Measurements from ENCODE around the gene EIPR1.

Gene EIPR1

DNA sequence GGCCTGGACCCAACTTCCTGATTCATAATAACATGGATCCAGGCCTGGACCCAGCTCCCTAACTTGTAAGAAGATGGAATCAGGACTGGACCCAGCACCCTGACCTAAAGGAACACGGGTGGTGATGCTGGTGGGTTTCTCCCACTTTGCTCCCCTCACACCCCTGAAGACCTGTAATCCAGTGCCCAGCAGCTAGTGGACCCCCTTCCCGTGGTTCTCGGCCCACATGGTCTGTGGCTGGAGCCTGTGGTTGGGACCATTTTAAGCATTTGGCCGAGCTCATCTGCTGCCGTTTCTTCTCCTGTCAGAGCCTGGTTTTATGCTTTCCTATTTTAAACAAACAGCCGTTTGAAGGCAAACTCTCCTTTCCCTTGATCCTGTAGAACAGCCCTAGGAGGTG is 232.8 kb downstream of the EIPR1 start:
- TF ChIP-seq, protein P1, sequence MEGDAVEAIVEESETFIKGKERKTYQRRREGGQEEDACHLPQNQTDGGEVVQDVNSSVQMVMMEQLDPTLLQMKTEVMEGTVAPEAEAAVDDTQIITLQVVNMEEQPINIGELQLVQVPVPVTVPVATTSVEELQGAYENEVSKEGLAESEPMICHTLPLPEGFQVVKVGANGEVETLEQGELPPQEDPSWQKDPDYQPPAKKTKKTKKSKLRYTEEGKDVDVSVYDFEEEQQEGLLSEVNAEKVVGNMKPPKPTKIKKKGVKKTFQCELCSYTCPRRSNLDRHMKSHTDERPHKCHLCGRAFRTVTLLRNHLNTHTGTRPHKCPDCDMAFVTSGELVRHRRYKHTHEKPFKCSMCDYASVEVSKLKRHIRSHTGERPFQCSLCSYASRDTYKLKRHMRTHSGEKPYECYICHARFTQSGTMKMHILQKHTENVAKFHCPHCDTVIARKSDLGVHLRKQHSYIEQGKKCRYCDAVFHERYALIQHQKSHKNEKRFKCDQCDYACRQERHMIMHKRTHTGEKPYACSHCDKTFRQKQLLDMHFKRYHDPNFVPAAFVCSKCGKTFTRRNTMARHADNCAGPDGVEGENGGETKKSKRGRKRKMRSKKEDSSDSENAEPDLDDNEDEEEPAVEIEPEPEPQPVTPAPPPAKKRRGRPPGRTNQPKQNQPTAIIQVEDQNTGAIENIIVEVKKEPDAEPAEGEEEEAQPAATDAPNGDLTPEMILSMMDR (IDR thresholded peaks at IDR 0.05; ENCODE audit: poor library complexity, severe bottlenecking), result no peak
- Histone ChIP-seq H3K4me3 (ENCODE audit: severe bottlenecking) (no peak overlapping the region), H3K36me3 (ENCODE audit: low read depth) (no peaks in the 10 kb centered on the region), H3K27me3 (ENCODE audit: insufficient read depth, poor library complexity, severe bottlenecking) (no peaks in the 10 kb centered on the region), H3K9me3 (ENCODE audit: severe bottlenecking) (no peaks in the 10 kb centered on the region), H3K4me1 (ENCODE audit: insufficient read depth, poor library complexity, severe bottlenecking) (no peaks in the 10 kb centered on the region), H3K27ac (ENCODE audit: poor library complexity, severe bottlenecking) (no peak overlapping the region)
- ATAC-seq (ENCODE audit: low read depth) (no peak), DNase-seq (ENCODE audit: low spot score) (no peak)

- H3K9me3 ChIP-seq (ENCODE audit: severe bottlenecking), result no peaks in the 10 kb centered on the region
- no peak; the same call in 2 of the 3 replicates for ATAC-seq (ENCODE audit: low read depth)
- TF ChIP-seq, protein P1 (IDR thresholded peaks at IDR 0.05; ENCODE audit: poor library complexity, severe bottlenecking), result no peak
Measured at GRCh38 chr2:3143602-3144001, 234.0 kb downstream of the EIPR1 start.

DNA sequence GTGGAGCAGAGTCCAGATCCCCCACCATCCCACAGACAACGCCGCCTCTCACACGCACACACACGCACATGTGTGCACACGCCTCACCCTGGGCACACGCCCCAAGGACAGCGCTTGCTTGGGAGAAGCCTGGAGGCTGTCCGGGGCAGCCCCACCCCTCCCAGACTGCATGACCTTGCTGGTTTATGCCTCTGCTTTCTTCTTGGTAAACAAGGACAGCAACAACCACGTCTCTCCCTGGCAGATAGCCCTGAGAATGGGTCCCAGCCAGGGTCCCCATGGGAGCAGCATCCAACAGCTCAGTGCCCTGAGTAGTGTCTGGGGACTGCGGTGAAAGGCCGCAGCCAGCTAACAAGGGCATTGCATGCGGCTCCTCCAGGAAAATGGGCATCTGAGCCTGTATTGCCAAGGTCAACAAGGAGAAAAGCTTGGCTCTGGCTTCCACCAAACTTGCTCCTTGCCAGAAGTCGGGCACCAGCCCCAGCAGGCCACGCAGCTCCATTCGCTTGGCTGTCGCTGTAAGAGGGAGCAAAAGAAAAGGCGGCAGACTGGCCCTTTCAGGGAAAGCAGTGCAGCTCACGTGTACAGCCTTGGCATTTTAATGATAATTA is 234.6 kb downstream of the EIPR1 start:
- H3K9me3 ChIP-seq (ENCODE audit: severe bottlenecking), result no peaks in the 10 kb centered on the region
- TF ChIP-seq, protein P1 (IDR thresholded peaks at IDR 0.05; ENCODE audit: poor library complexity, severe bottlenecking), result no peak
- H3K27ac ChIP-seq (ENCODE audit: poor library complexity, severe bottlenecking), result no peak overlapping the region
- no peaks in the 10 kb centered on the region for H3K36me3 ChIP-seq (ENCODE audit: low read depth)
- DNase-seq (ENCODE audit: low spot score) (no peak), ATAC-seq (ENCODE audit: low read depth) (peak; percentile 17; the same call in 1 of the 3 replicates)
- no peak overlapping the region for H3K4me3 ChIP-seq (ENCODE audit: severe bottlenecking)
- H3K27me3 ChIP-seq (ENCODE audit: insufficient read depth, poor library complexity, severe bottlenecking), result no peaks in the 10 kb centered on the region
- no peaks in the 10 kb centered on the region for H3K4me1 ChIP-seq (ENCODE audit: insufficient read depth, poor library complexity, severe bottlenecking)

More at GRCh38 chr2:3143602-3144001, 234.0 kb downstream of the EIPR1 start:
- H3K27ac ChIP-seq (ENCODE audit: poor library complexity, severe bottlenecking), result no peak overlapping the region
- no peak for DNase-seq (ENCODE audit: low spot score)
- H3K4me3 ChIP-seq (ENCODE audit: severe bottlenecking), result no peak overlapping the region
- H3K4me1 ChIP-seq (ENCODE audit: insufficient read depth, poor library complexity, severe bottlenecking), result no peaks in the 10 kb centered on the region
- no peaks in the 10 kb centered on the region for H3K36me3 ChIP-seq (ENCODE audit: low read depth)
- no peaks in the 10 kb centered on the region for H3K27me3 ChIP-seq (ENCODE audit: insufficient read depth, poor library complexity, severe bottlenecking)

DNA sequence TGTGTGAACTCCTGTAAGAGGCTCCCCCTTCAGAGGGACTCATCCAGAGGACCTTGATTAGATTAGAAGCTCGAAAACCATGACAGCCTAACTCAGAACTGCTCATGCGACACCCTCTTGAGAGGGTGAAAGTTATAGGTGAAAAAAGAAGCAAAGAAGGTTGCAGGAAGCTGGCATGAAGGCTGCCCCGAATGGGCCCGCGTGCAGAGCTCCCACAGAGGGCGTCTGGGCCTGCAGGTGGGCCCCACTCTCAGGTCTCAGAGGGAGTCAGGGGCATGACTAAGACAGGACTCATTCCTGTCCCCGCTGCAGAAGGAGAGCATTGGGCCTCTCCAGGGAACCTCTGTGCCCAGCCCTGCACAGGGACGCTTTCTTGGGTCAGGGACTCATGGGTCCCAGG is 235.4 kb downstream of the EIPR1 start:
- no peak for DNase-seq (ENCODE audit: low spot score)
- Histone ChIP-seq H3K27me3 (ENCODE audit: insufficient read depth, poor library complexity, severe bottlenecking) (no peaks in the 10 kb centered on the region), H3K4me3 (ENCODE audit: severe bottlenecking) (no peak overlapping the region), H3K27ac (ENCODE audit: poor library complexity, severe bottlenecking) (no peak overlapping the region), H3K4me1 (ENCODE audit: insufficient read depth, poor library complexity, severe bottlenecking) (no peaks in the 10 kb centered on the region), H3K36me3 (ENCODE audit: low read depth) (no peaks in the 10 kb centered on the region), H3K9me3 (ENCODE audit: severe bottlenecking) (no peaks in the 10 kb centered on the region)
- TF ChIP-seq, protein P1 (IDR thresholded peaks at IDR 0.05; ENCODE audit: poor library complexity, severe bottlenecking), result no peak
- no peak for ATAC-seq (ENCODE audit: low read depth)

DNA sequence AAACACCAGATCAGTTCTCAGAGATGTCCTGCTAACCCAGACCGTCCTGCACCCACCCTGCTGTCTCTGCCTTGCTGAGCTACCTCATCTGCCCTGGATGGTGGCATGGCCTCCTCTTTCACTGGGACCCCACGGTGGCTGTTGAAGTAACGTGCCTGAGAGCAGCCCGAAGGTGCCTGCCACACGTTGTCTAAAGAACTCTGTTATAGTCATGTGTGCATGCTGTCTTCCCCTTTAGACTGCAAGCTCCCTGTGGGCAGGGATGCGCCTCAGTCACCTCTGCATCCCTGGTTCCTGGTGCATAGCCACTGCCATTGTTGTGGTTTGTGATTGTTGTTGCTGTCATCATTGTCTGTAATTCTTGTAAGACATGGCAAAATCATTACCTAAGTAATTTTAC is 235.9 kb downstream of the EIPR1 start:
- TF ChIP-seq, protein P1 (IDR thresholded peaks at IDR 0.05; ENCODE audit: poor library complexity, severe bottlenecking), result no peak
- Histone ChIP-seq H3K27me3 (ENCODE audit: insufficient read depth, poor library complexity, severe bottlenecking) (no peaks in the 10 kb centered on the region), H3K27ac (ENCODE audit: poor library complexity, severe bottlenecking) (no peak overlapping the region), H3K36me3 (ENCODE audit: low read depth) (no peaks in the 10 kb centered on the region), H3K9me3 (ENCODE audit: severe bottlenecking) (no peaks in the 10 kb centered on the region), H3K4me3 (ENCODE audit: severe bottlenecking) (no peak overlapping the region), H3K4me1 (ENCODE audit: insufficient read depth, poor library complexity, severe bottlenecking) (no peaks in the 10 kb centered on the region)
- ATAC-seq (ENCODE audit: low read depth) (no peak), DNase-seq (ENCODE audit: low spot score) (no peak)

Data from RWPE2 (cell line).